Left renal cortex interstitium (tissue), 4 donors: ENCODE measurements around the gene HSD11B1. TPM values are rescaled to one million over a fixed set of nuclear protein-coding genes. Genes with fewer than 3 reads are reported as not detected.
"Not testable (repeated sequence)": the region's sequence is repeated elsewhere in the genome, so short reads cannot be mapped to it uniquely, and the experiment has no call there.

Experiments
- DNase-seq, 4 donors: peaks; one replicate each; pipeline ENCODE4 v3.0.0-alpha.2; 2013; ENCODE audit warnings: low read depth in 4 of 4, low spot score in 2 of 4, missing footprints in 1 of 4
- polyA plus RNA-seq, 4 donors: library from polyadenylated mRNA; unstranded; fragments of 120-200 nt; gene quantifications; one replicate each; pipeline ENCODE4 v1.2.1, GENCODE V29; 2013; ENCODE audit not compliant: insufficient read length in 4 of 4

The HSD11B1 gene
- polyA plus RNA-seq, 4 donors: 0.22 to 0.40 (median 0.26) TPM

GRCh38 chr1:209689477-209689876, 15.2 kb upstream of the HSD11B1 start:
- no peak for DNase-seq

- DNase-seq: no peak
Measured at GRCh38 chr1:209691237-209691636, 13.4 kb upstream of the HSD11B1 start.

- no peak for DNase-seq
Measured at GRCh38 chr1:209692296-209692695, 12.3 kb upstream of the HSD11B1 start.

GRCh38 chr1:209692745-209693504, 11.7 kb upstream of the HSD11B1 start:
- peak in 3 of 4 donors; percentile 59 to 80 (median 61) for DNase-seq

GRCh38 chr1:209696673-209697072, 8.0 kb upstream of the HSD11B1 start:
- no peak for DNase-seq

- DNase-seq: no peak
Measured at GRCh38 chr1:209697126-209697525, 7.5 kb upstream of the HSD11B1 start.

- DNase-seq: not testable (repeated sequence)
Measured at GRCh38 chr1:209700686-209701085, 4.0 kb upstream of the HSD11B1 start.

GRCh38 chr1:209702832-209703231, 1.8 kb upstream of the HSD11B1 start:
- no peak for DNase-seq

GRCh38 chr1:209703834-209704504, 677 bp upstream of the HSD11B1 start:
- no peak for DNase-seq

GRCh38 chr1:209705033-209705598, 470 bp downstream of the HSD11B1 start:
- no peak for DNase-seq

GRCh38 chr1:209706622-209707021, 2.0 kb downstream of the HSD11B1 start:
- no peak for DNase-seq

- DNase-seq: no peak
Measured at GRCh38 chr1:209707308-209707707, 2.7 kb downstream of the HSD11B1 start.

- no peak for DNase-seq
Measured at GRCh38 chr1:209708297-209708696, 3.7 kb downstream of the HSD11B1 start.

GRCh38 chr1:209710093-209710492, 5.4 kb downstream of the HSD11B1 start:
- DNase-seq: no peak

- DNase-seq: no peak
Measured at GRCh38 chr1:209710847-209711246, 6.2 kb downstream of the HSD11B1 start.

GRCh38 chr1:209714338-209714737, 9.7 kb downstream of the HSD11B1 start:
- DNase-seq: no peak

- DNase-seq: no peak
Measured at GRCh38 chr1:209715314-209715713, 10.7 kb downstream of the HSD11B1 start.

GRCh38 chr1:209717818-209718217, 13.2 kb downstream of the HSD11B1 start:
- no peak for DNase-seq

- DNase-seq: no peak
Measured at GRCh38 chr1:209720326-209720725, 15.7 kb downstream of the HSD11B1 start.

- DNase-seq: no peak
Measured at GRCh38 chr1:209720826-209721225, 16.2 kb downstream of the HSD11B1 start.

- no peak for DNase-seq
Measured at GRCh38 chr1:209721323-209721722, 16.7 kb downstream of the HSD11B1 start.

- no peak for DNase-seq
Measured at GRCh38 chr1:209723265-209723664, 18.6 kb downstream of the HSD11B1 start.
